MM.1S (cell line): ENCODE results near the gene GLIPR1L1.
"Not testable (repeated sequence)": the region's sequence is repeated elsewhere in the genome, so short reads cannot be mapped to it uniquely, and the experiment has no call there.

Experiments
- EZH2 ChIP-seq: fragments of 300-600 bp; sonication (generic); optimal IDR thresholded peaks from 2 replicates; pipeline ENCODE3; 2017; ENCODE audit warnings: low read depth, mild to moderate bottlenecking, antibody characterized with exemption, low read length, mixed read lengths
- TF ChIP-seq, protein P1 (sequence below): fragments of 300-600 bp; sonication (generic); IDR thresholded peaks from 2 replicates; pipeline ENCODE4 v1.5.1; 2016; ENCODE audit warnings: antibody characterized with exemption, low read length, mixed read lengths

DNA sequence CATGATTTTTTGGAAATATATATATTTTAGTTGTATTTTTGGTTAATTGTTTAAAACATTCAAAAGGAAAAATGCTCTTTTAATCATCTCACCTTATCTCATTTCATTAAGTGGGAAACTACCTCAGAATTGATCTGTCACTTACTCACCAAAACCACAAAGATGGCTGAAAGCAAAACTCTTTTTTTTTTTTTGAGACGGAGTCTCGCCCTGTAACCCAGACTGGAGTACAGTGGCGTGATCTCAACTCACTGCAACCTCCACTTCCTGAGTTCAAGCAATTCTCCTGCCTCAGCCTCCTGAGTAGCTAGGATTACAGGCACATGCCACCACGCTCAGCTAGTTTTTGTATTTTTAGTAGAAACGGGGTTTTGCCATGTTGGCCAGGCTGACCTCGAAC is 11.7 kb downstream of the GLIPR1L1 start:
- TF ChIP-seq, protein P1, sequence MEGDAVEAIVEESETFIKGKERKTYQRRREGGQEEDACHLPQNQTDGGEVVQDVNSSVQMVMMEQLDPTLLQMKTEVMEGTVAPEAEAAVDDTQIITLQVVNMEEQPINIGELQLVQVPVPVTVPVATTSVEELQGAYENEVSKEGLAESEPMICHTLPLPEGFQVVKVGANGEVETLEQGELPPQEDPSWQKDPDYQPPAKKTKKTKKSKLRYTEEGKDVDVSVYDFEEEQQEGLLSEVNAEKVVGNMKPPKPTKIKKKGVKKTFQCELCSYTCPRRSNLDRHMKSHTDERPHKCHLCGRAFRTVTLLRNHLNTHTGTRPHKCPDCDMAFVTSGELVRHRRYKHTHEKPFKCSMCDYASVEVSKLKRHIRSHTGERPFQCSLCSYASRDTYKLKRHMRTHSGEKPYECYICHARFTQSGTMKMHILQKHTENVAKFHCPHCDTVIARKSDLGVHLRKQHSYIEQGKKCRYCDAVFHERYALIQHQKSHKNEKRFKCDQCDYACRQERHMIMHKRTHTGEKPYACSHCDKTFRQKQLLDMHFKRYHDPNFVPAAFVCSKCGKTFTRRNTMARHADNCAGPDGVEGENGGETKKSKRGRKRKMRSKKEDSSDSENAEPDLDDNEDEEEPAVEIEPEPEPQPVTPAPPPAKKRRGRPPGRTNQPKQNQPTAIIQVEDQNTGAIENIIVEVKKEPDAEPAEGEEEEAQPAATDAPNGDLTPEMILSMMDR, result not testable (repeated sequence)
- TF ChIP-seq EZH2, result not testable (repeated sequence)
